ENCODE data around the gene ARHGAP42.

Gene ARHGAP42

DNA sequence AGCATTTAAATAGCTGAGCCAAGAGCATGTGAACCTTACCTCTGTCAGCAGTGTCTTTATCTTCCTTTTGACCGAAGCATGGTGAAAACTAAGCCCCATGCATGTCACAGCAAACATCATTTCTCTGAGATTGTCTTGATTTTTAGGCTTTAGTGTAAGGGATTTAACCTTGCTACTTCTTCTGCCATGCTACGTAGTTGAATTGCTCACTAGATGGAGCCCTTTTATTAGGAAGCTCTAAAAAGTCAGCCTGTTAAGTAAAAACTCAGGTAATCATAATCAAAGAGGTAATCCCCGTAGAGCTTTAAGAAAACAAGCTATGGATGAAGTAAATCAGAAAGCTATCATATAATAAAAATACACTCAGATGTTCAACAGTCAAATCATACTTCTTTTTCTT, 293.1 kb downstream of the ARHGAP42 start:
- peak; percentile 5 for DNase-seq (ENCODE audit: low read depth)
- no peak for TF ChIP-seq MYC (IDR thresholded peaks at IDR 0.05; ENCODE audit: low read depth, low read length)
- TF ChIP-seq, protein P1, sequence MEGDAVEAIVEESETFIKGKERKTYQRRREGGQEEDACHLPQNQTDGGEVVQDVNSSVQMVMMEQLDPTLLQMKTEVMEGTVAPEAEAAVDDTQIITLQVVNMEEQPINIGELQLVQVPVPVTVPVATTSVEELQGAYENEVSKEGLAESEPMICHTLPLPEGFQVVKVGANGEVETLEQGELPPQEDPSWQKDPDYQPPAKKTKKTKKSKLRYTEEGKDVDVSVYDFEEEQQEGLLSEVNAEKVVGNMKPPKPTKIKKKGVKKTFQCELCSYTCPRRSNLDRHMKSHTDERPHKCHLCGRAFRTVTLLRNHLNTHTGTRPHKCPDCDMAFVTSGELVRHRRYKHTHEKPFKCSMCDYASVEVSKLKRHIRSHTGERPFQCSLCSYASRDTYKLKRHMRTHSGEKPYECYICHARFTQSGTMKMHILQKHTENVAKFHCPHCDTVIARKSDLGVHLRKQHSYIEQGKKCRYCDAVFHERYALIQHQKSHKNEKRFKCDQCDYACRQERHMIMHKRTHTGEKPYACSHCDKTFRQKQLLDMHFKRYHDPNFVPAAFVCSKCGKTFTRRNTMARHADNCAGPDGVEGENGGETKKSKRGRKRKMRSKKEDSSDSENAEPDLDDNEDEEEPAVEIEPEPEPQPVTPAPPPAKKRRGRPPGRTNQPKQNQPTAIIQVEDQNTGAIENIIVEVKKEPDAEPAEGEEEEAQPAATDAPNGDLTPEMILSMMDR (IDR thresholded peaks at IDR 0.05; ENCODE audit: low read depth, low read length) = peak; percentile 11

DNA sequence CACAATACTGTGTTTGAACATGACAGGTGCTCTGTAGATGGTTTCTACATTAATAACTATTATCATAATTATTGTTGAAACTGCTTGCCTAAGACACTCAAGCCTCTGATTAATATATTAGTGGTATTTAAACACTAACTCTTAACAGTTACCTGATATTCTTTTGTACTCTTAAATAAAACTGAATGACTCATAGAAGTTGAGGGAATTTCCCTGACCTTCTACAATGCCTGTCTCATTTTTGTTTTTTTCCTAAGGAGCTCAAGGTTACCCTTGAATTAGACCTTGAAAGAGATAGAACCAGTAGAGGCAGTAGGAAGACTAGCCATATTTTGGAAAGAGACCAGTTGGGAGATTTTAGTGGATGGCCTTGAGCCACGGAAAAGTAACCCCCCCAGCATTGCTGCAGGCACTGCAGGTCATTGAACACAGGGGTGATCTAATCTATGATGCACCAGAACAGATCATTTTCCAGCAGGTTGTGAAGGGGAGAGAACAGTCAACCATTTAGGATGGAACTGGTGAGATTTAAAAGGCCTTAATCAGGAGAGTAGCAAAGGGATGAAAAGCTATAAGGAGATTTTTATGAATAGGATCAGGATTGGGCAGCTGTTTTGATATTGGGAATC, 294.2 kb downstream of the ARHGAP42 start:
- DNase-seq (ENCODE audit: low read depth) = no peak
- TF ChIP-seq MYC (IDR thresholded peaks at IDR 0.05; ENCODE audit: low read depth, low read length) (no peak), POLR2A (IDR thresholded peaks at IDR 0.05; ENCODE audit: extremely low read depth, insufficient read length) (no peak)
- TF ChIP-seq, protein P1 (IDR thresholded peaks at IDR 0.05; ENCODE audit: low read depth, low read length) = no peak
- TF ChIP-seq, protein P2, sequence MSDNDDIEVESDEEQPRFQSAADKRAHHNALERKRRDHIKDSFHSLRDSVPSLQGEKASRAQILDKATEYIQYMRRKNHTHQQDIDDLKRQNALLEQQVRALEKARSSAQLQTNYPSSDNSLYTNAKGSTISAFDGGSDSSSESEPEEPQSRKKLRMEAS (IDR thresholded peaks at IDR 0.05; ENCODE audit: low read depth, low read length) = no peak
- no peak overlapping the region for H3K4me3 ChIP-seq (ENCODE audit: low read depth, low read length)

More for the DNA sequence above, 293.1 kb downstream of the ARHGAP42 start:
- H3K4me3 ChIP-seq (ENCODE audit: low read depth, low read length) = no peak overlapping the region

DNA sequence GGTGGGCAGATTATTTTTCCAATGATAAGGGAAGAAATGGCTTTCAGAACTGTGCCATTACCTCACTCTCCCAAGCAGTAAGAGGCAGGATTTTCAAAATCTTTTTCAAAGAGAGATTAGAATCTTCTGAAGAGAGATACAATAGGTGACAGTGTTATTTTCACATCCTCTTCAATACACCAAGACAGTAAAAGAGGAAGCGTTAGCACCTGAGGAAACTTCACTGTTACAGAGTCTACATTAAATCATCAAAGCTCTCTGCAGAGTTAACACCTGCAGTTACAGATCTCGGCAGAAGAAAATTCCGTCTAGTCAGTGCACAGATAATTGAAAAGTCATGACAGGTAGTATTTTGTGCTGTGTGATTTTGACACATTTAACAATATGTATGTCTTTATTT, 297.6 kb downstream of the ARHGAP42 start:
- DNase-seq (ENCODE audit: low read depth) = no peak
- TF ChIP-seq MYC (IDR thresholded peaks at IDR 0.05; ENCODE audit: low read depth, low read length) (no peak), POLR2A (IDR thresholded peaks at IDR 0.05; ENCODE audit: extremely low read depth, insufficient read length) (no peak)
- TF ChIP-seq, protein P2 (IDR thresholded peaks at IDR 0.05; ENCODE audit: low read depth, low read length) = no peak
- TF ChIP-seq, protein P1 (IDR thresholded peaks at IDR 0.05; ENCODE audit: low read depth, low read length) = no peak
- H3K4me3 ChIP-seq (ENCODE audit: low read depth, low read length) = no peak overlapping the region

DNA sequence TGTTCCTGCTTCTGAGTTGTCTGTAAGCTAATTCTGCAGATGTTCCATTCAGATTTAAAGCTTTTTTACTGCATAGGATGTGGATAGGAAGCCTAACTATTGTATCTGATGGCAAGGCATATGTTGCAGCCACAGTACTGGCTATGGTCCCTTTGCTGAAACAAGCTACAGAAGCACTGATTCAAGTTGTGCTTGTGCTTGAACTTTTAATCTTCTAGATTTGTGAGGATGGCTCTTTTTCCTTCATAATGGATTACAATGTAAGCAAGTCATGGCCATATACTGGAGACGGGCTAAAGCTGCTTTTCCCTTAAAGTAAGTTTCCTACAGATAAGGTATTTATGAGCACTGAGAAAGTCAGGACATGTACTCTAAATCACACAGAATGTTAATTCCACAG, 303.8 kb downstream of the ARHGAP42 start:
- TF ChIP-seq MYC (IDR thresholded peaks at IDR 0.05; ENCODE audit: low read depth, low read length) = no peak
- TF ChIP-seq POLR2A (IDR thresholded peaks at IDR 0.05; ENCODE audit: extremely low read depth, insufficient read length) = no peak
- TF ChIP-seq, protein P2 (IDR thresholded peaks at IDR 0.05; ENCODE audit: low read depth, low read length) = no peak
- TF ChIP-seq, protein P1 (IDR thresholded peaks at IDR 0.05; ENCODE audit: low read depth, low read length) = no peak

DNA sequence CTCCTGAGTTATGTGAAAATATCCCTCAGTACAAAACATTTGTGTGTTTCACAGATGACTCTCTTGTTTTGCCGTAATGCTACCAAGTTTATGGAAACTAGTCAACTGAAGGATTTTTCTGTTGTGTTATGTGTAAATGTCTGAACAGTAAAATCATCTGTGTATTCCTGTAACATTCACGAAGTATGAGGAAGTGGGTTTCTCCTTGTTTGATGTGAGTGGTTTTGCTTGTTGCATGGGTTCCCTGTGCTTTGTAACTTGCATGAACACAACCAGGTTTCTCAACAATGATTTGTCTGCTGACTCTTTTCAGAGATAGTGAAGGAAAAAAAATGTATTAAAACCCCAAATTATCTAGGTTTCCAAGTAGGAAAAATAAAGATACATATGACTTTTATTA, 304.5 kb downstream of the ARHGAP42 start:
- no peak overlapping the region for H3K4me3 ChIP-seq (ENCODE audit: low read depth, low read length)
- TF ChIP-seq POLR2A (IDR thresholded peaks at IDR 0.05; ENCODE audit: extremely low read depth, insufficient read length) (no peak), MYC (IDR thresholded peaks at IDR 0.05; ENCODE audit: low read depth, low read length) (no peak)
- TF ChIP-seq, protein P2 (IDR thresholded peaks at IDR 0.05; ENCODE audit: low read depth, low read length) = no peak
- TF ChIP-seq, protein P1 (IDR thresholded peaks at IDR 0.05; ENCODE audit: low read depth, low read length) = no peak
- no peak for DNase-seq (ENCODE audit: low read depth)

More for the DNA sequence above, 303.8 kb downstream of the ARHGAP42 start:
- DNase-seq (ENCODE audit: low read depth) = no peak
- H3K4me3 ChIP-seq (ENCODE audit: low read depth, low read length) = no peak overlapping the region

DNA sequence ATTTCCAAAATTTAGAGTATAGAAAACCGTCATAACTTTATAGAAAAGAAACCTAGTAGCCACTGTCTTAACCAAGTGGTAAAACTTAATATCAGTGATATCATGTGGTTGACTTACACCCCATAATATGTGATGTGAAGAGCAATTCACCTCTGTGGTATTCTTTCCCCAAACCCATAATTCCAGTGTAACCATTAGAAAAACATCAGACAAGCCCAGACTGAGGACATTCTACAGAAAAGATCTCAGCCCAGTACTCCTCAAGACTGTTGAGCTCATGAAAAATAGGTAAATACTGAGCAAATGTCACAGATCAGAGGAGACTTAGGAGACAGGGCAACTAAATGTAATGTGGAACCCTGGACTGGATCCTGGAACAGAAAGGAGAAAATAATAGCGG, 307.9 kb downstream of the ARHGAP42 start:
- TF ChIP-seq MYC (IDR thresholded peaks at IDR 0.05; ENCODE audit: low read depth, low read length) (no peak), POLR2A (IDR thresholded peaks at IDR 0.05; ENCODE audit: extremely low read depth, insufficient read length) (no peak)
- TF ChIP-seq, protein P2 (IDR thresholded peaks at IDR 0.05; ENCODE audit: low read depth, low read length) = no peak
- TF ChIP-seq, protein P1 (IDR thresholded peaks at IDR 0.05; ENCODE audit: low read depth, low read length) = no peak
- H3K4me3 ChIP-seq (ENCODE audit: low read depth, low read length) = no peak overlapping the region
- DNase-seq (ENCODE audit: low read depth) = no peak
